OCI-M2 (cell line): ENCODE measurements around the gene CERS6.

Experiments used
- DNase-seq: peaks from one replicate; lab custom pipeline; 2025; ENCODE audit not compliant: unreplicated experiment; lab: John Stamatoyannopoulos, UW

CERS6 gene

DNA sequence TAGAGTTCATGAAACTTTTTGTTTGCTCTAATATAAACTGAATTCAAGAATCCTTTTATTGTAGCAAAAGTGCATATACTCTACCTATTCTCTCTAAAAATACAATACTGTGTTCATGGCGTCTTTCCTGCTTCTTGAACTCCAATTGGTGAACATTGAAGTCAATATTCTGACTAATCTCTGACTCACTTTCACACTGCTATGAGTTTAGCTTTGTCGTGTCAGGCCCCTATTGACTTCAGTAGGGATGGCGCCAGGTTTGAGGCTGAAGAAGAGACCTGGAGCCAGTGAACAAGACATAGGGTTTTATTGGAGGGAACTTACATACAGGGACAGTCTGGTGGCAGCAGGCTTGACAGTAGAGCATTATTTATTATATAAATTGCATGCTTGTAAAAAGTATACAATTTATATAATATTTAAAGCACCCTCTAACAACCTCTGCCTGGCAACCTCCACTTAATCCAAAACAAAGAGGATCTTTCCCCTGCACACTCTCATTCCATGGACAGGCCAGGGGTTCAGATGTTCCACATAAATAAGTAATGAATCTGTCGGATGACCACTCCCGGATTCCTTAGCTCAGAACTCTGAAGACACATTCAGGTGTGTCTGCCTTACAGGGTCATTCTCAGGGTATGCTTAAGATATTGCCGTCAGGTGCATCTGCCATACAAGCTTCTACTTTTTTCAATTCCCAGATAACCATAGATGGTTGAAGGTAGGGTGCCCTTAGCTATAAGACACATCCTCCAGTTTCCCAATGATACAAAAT lies 141.0 kb downstream of the CERS6 start:
- no peak for DNase-seq

DNA sequence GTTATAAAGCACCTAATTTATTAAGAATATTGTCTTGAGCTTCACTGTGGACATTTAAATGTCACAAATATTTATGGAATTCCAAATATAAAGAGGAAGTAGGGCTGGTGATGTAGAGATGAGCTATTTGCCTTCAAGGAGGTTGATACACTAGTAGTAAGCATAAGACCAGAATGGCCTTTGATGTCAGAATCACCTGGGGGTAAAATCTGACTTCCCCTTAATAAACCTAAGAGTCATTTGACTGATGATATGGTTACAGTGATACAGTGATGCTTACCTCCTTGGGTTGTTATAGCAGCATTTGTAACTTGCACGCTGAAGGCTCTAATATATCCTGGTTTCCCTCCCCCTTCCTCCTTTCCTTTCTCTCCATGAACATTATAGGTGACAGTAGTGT lies 143.7 kb downstream of the CERS6 start:
- DNase-seq, result no peak

DNA sequence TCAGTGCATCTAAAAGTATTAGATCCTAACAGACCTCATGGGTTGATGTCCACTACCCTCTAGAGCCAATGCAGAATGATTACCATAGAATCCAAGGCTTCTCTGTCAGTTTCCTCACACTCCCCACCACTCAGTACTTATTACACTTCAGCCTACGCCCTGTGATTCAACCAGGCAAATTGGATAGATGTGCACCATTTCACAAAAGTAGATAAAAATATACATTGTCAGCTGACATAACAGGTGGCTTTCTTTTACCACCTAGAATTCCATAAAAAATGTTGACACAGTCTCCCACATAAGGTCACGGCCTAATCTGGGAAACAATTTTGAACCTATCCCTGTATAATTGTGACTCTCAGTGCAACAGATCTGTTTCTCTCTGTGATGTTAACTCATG lies 144.9 kb downstream of the CERS6 start:
- DNase-seq, result no peak

DNA sequence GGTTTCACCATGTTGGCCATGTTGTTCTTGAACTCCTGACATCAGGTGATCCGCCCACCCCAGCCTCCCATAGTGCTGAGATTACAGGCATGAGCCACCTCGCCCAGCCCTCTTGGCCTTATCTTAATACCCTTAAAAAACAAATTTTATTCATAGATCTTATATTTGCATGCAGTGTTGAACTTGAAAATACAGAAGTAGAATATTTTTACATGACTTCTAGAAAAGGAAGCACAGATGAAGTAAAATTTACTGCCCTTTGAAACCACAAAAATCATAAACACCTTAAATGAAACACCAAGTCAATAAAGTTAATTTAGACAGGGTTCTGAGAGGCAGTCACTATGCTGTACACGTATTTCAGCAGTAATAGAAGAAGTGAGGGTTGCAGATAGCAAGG lies 145.7 kb downstream of the CERS6 start:
- no peak for DNase-seq

DNA sequence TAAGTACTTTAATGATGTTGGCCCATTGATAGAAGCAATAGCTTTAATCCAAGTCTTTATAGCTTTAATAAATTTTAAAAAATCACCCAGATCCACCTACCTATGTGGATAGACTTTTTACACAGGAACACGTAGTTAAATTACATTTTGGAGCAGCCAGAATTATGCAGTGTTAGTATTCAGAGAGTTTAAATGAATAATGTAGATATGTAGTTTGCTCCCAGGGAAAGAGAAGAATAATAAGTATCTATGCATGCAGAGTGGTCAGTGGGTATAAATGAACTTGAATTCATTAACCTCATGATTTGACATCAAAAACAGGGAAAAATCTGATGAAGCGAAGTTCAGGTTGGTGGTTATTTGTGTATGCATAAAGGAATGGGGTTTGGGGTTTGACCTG lies 146.3 kb downstream of the CERS6 start:
- DNase-seq, result no peak

DNA sequence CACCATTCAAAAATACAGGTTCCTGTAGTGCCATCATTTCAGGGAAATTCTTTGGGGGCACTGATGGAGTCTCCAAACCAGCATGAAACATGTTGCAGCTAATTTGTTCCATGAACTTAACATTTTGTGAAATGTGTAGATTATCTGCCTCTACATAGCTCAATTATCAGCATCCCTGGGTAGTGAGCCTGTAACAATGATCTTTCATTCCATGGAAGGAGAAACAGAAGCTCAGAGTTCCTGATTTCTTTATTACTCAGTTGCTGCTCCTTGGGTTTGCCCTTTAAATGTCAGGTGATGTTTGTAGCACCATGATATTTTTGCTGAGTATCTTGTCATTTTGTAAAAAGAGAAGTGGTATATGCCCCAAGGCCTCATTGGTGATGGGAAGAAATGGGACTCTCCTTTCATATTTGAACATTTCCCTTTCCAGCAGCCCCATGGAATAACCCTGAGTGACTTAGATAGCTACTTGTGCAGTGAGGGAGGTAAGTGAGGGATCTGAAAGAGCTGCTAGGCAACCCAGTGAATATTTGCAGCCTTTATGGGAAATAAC lies 146.9 kb downstream of the CERS6 start:
- DNase-seq, result no peak

DNA sequence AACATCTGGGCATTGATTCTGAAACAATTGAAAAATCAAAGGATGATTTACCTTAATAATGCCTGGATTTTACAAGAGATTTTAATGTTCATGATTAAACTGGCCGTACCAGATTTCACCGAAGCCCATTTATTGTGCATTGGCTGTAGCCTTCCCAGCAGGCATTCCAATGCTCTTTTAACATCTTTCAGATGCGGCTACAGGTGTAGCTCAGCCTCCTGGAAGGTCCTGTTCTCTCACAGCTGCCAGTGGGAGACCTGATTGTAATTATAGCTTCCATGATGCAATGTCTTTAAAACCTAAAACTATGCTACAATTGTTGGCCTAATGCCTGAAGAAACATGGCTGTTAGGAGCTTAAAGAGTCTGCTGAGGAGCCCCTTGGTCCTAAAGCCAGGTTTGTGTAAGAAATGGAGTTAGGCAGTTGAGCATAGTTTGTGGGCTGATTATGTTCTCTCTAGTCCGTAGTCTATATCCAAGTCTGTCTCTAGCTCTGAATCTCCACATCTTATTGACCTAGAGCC lies 147.4 kb downstream of the CERS6 start:
- no peak for DNase-seq

DNA sequence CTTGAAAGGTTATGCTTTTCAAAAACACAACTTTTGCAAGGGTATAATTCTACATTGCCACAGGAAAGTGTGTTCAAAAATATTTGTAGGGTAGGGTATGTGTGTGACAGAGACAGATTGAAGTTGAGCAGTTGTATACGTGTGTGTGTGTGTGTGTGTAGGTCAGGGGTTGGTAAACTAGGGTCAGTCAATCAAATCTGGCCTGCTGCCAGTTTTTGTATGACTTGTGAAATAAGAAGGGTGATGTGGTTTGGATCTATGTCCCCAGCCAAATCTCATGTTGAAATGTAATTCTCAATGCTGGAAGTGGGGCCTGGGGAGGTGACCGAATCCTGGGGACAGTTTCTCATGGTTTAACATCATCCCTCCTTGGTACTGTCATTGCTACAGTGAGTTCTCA lies 148.2 kb downstream of the CERS6 start:
- DNase-seq, result no peak

DNA sequence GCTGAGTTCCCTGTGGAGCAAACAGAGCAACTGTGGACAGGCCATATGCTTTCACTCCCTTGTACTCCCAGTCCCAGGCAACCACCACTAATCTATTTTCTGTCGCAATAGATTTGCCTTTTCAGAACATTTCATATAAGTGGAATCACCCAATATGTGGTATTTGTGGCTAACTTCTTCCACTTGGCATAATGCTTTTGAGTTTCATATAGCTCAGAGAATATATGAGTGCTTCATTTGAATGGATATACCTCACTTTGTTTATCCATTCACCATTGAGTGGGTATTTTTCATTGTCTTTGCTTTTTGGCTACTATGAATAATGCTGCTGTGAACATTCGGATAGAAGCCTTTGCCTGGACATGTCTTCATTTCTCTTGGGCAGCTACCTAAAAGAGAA lies 151.9 kb downstream of the CERS6 start:
- no peak for DNase-seq

DNA sequence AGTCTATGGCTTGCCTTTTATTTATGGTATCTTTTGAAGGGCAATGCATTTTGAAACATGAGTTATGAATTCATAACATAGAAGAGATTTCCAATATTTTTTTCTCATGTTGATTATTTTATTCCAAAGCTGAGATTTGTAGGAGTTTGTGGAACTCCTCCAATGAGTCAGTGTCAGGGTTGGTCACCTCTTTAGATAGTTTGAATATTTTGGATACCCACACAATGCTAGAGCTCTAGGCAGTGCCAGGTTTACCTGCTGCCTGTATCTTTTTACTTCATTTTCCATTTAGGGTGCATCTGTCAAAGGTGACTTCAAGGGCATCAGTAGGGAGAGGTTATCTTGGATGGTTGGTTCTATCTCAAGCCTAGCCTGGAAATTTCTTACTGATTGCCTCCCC lies 152.7 kb downstream of the CERS6 start:
- no peak for DNase-seq

DNA sequence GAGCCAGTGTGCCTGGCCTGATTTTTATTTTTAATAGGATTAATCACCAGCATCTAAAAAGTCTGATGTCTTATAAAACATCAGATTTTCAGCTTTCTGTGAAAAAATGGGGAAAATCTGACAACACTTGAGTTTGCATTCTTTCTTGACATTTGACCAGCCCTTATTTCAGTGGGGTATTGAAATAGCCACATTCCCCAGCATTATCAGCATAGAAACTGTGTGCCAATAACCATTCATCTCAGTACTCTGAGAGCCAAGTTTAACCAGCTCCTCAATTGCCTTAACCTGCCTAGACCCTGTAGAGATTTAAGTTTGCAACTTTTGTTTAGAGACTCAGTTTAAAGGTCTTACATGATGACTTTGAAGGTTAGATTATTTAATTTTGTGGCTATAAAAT lies 155.0 kb downstream of the CERS6 start:
- no peak for DNase-seq

DNA sequence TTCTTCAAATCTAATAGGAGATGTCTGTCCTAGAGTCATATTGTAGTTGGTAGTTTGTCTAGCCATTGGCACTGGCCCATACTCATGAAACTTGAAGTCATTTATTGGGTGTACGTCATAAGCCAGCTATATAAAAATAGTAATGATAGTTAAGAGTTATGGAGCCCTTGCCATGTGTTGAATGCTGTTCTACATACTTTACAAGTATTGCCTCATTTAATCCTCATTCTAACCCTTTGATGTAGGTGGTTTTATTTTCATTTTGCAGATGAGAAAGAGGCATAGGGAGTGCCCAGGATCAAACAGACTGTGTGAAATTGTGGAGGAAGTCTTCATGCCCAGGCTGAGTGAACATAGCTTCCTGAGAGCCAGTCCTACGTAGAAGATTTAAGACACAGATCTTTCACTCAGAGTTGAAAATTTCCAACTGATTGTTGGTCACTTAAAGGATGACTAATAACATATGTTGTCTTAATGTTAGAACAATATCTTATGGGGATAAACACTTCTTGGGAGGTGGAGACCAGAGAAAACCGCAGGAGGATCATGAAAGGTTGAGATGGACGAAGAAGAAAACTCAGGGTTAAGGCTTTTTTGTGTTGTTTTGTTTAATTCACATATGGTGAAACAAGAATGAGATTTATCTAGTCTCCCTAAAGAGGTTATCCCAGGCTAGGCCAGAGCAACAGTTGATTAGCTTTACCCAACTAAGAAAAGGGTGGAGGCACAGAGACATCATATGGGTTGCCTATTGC lies 156.0 kb downstream of the CERS6 start:
- no peak for DNase-seq

DNA sequence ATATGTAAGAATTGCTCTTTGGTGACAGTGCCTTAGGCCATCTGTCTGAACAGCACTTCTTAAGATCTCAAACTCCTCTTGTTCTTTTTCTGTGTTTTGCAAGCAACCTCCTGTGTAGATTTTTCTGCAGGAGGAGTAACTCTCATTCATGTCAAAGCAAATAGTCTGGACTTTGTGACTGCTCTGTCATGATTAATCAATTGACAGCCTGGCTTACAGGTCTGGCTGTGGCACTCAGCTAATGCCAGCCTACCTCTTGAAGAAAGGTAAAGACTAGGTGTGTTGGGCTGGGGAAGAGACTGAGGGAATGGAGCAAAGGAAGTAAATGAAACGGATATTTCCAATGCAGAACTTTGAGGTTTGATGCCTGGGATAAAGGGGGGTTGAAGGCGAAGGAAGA lies 156.6 kb downstream of the CERS6 start:
- DNase-seq, result no peak

DNA sequence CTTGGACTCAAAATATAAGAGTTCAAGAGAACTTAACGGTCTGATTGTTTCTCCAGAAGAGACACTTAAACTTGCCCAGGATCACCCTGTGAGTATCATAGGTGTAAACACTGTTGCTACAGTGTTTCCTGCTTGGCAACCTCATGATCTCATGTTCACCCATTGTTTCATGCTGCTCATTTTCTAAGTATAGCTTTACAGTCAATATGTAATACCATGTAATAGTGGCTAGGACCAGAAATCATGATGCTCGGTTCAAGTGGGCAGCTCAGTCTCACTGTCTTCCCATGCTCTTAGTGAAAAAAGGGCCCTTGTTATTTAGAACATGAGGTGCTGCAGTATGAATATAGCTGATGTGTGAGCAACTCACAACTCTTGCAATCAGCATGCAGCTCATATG lies 157.5 kb downstream of the CERS6 start:
- DNase-seq, result no peak

DNA sequence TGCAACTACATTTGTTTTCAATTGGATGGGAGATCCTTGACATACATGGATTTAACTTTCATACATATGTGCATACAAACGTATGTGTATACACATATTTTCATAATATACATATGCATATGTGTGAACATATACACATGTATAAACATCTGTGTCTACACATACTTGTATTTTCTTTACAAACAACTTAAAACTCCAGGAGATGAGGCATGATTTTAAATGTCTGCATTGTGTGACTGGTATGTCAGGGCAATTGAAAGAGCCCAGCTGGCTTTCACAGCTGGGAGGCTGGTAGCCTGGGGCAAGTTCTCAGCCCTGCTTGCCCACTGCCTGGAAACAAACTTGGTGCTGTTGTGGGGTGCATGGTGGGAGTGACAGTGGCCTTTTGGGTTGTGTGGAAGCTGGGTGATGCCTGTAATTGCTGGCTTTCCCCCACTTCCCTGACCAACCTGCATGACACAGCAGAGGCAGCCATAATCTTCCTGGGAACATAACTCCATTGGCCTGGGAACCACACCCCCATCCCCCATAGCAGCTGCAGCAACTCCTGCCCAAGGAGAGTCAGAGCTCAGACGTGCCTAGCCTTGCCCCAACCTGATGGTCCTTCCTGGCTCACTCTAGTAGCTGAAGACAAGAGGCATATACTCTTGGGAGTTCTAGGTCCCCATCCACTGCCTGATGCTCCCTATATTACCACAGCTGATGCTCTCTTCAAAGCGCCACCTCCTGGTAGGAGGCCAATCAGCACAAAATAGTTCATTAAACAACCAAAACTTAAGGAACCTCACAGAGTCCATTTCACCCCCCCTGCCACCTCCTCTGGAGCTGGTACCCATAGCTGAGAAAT lies 158.3 kb downstream of the CERS6 start:
- DNase-seq, result no peak

DNA sequence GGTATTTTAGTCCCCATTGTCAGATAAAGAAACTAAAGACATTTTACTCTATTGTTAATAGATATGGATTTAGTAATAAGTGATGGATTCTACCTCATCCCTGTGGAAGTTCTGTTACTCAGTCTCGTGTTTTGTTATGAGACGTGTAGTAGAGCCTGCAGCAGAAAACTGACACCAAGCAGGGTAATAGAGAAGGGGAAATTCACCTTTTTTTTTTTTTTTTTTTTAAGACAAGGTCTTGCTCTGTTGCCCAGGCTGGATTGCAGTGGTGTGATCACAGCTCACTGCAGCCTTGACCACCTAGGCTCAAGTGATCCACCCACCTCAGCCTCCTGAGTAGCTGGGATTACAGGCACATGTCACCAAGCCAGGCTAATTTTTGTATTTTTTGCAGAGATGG lies 164.5 kb downstream of the CERS6 start:
- DNase-seq, result no peak

DNA sequence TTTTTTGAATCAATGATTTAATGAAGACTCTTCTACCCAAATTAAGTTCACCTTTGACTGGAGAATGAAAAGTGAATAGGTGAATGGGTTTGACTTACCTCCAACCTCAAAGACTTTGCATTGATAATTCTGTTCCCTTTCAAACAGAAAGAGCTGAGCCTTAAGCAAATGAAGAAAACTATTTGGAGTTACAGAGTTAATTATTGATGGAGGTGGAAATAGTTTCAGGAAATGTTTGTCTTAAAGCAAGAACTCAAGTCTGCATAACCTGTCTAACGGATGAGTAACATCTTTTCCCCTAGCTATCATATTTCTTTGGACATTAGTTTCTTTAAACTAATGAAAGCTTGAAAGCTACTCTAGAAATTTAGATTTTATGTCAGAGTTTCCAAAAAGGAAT lies 166.5 kb downstream of the CERS6 start:
- no peak for DNase-seq

DNA sequence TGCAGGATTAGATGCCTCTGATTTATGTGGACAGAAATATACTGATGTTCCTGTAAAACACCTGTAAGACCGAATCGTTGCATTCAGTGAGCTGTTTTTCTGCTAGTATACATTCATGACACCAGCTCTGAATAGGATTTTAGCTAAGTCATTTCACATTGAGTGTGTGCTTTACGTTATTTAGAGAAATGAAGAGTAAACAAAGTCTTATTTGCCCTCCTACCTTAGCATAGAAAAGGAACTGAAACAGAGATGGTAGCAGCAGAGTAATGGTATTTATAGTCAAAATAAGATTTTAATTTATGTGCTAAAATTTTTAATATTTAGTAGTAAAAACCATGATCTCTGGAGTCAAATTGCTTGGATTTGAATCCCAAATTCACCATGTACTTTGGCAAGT lies 168.0 kb downstream of the CERS6 start:
- DNase-seq, result no peak

DNA sequence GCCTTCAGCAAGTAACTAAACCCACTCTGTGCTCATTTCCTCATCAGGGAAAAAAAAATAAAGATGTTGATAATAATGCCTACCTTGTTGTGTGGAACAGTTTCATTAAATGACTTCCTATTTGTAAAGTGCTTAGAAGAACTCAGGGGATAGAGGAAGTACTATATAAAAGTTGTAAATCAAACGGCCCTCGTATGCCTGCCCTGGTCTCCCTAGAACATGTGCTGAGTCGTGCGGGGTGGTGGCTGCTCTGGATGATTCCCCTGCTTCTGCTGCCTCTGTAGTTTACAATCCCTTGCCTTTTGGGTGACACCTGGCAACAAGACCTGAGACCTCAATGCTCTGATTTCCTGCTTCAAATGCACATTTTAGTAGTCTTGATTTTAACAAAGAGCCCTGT lies 170.0 kb downstream of the CERS6 start:
- DNase-seq, result no peak

DNA sequence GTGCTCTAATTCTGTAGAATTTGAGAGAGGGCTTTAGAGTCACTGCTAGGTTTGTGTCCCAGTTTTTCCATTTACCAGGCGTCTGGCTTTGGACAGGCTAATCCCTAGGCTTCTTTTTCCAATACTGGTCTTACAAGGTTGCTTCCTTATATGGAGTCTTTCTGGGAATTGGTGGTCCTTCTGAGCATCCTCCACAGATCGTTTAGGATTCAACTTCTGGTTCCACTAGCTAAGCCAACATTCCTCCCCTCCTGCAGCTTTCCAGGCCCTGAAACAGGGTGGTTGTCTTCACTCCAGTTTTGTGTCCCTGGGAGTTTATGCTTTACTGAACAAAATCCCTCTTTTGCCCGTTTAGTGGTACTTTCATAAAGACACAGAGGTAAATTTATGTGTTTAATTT lies 170.6 kb downstream of the CERS6 start:
- DNase-seq, result no peak

DNA sequence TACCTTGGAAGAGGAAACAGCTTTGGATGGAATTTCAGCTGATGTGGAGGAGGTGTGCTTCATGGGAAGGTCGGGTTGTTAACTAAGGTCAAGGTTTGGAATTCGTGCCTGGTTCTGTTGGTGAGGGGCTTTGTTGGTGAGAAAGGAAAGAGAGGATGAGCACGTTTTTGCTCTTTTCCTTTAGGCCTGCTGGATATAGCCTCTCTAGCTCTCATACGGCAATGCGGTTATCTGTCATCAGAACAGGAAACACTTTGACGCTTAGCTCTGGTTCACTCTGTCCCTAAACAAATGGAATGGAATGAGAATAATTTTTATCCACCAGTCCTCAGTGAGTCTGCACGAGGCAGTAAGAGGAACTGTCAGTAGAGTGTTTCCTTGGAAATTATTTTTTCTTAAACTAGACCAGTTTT lies 176.6 kb downstream of the CERS6 start:
- DNase-seq, result no peak
